ENCODE data around the gene MAVS. TPM values are rescaled to one million over a fixed set of nuclear protein-coding genes. Genes with fewer than 3 reads are reported as not detected.

The MAVS gene
- total RNA-seq = 10 to 100 TPM; 28.5 to 32.6 (median 30.1) TPM
- 30.0 TPM for polyA plus RNA-seq
- long read RNA-seq, donor 1, full-length matches to known transcripts = 21 of 67 reads
- long read RNA-seq, donor 1, partial matches to known transcripts = 9 of 67 reads
- long read RNA-seq, donor 1, other reads (novel, unspliced or antisense) = 37 of 67 reads
- long read RNA-seq, donor 2, full-length matches to known transcripts = 11 of 25 reads
- long read RNA-seq, donor 2, partial matches to known transcripts = 6 of 25 reads
- long read RNA-seq, donor 2, other reads (novel, unspliced or antisense) = 8 of 25 reads
- long read RNA-seq, donor 3, full-length matches to known transcripts = 44 of 108 reads
- long read RNA-seq, donor 3, partial matches to known transcripts = 20 of 108 reads
- long read RNA-seq, donor 3, other reads (novel, unspliced or antisense) = 44 of 108 reads
- long read RNA-seq, donor 4, full-length matches to known transcripts = 14 of 27 reads
- long read RNA-seq, donor 4, partial matches to known transcripts = 1 of 27 reads
- long read RNA-seq, donor 4, other reads (novel, unspliced or antisense) = 12 of 27 reads

- Histone ChIP-seq H3K4me3 (ENCODE audit: low read length) (peak within 1 kb of the TSS; percentile 79), H3K9me3 (ENCODE audit: control insufficient read depth, low read length) (no peaks in the 10 kb centered on the region), H3K27ac (ENCODE audit: low read length) (peak within 1 kb of the TSS; percentile 93), H3K27me3 (ENCODE audit: control insufficient read depth, insufficient read depth) (no peaks in the 10 kb centered on the region), H3K4me1 (ENCODE audit: control insufficient read depth, insufficient read depth, low read length) (peaks cover 14% of the 10 kb centered on the region)
- intact Hi-C loops (cut with DNase I) = no loop called here
- DNase-seq (peak; percentile 92 to 97 (median 97)), ATAC-seq (peak; percentile 99)
- WGBS = under 1% methylated on average over 72 of the region's 72 CpGs
Measured at GRCh38 chr20:3846740-3847428, at the start of gene MAVS. MAVS (plus strand) TSS chr20:3846834; CDS start chr20:3854625, 7,791 bp downstream.

- Histone ChIP-seq H3K9me3 (ENCODE audit: control insufficient read depth, low read length) (no peaks in the 10 kb centered on the region), H3K4me3 (ENCODE audit: low read length) (no peak overlapping the region), H3K27me3 (ENCODE audit: control insufficient read depth, insufficient read depth) (no peaks in the 10 kb centered on the region), H3K27ac (ENCODE audit: low read length) (no peak overlapping the region), H3K4me1 (ENCODE audit: control insufficient read depth, insufficient read depth, low read length) (no peaks in the 10 kb centered on the region)
- no peak for ATAC-seq
- peak in 2 of 3 donors; percentile 9 to 60 for DNase-seq
- intact Hi-C loops (cut with DNase I) = no loop called here
- WGBS = 86% methylated on average over 5 of the region's 5 CpGs
Measured at GRCh38 chr20:3797226-3797545, 49.4 kb upstream of the MAVS start.

- Histone ChIP-seq H3K4me3 (ENCODE audit: low read length) (no peak overlapping the region), H3K27ac (ENCODE audit: low read length) (no peak overlapping the region)
- WGBS = 76% methylated on average over 19 of the region's 19 CpGs
Measured at GRCh38 chr20:3797592-3798372, 48.9 kb upstream of the MAVS start.

GRCh38 chr20:3798373-3798768 lies 48.3 kb upstream of the MAVS start:
- ATAC-seq (no peak), DNase-seq (peak in 2 of 3 donors; percentile 8 to 49)
- H3K4me3 ChIP-seq (ENCODE audit: low read length) = no peak overlapping the region
- no peaks in the 10 kb centered on the region for H3K27me3 ChIP-seq (ENCODE audit: control insufficient read depth, insufficient read depth)
- intact Hi-C loops (cut with DNase I) = no loop called here
- H3K27ac ChIP-seq (ENCODE audit: low read length) = no peak overlapping the region
- no peaks in the 10 kb centered on the region for H3K9me3 ChIP-seq (ENCODE audit: control insufficient read depth, low read length)
- no peaks in the 10 kb centered on the region for H3K4me1 ChIP-seq (ENCODE audit: control insufficient read depth, insufficient read depth, low read length)
- 72% methylated on average over 5 of the region's 5 CpGs for WGBS

More at GRCh38 chr20:3797592-3798372, 48.9 kb upstream of the MAVS start:
- intact Hi-C loops (cut with DNase I) = no loop called here
- Histone ChIP-seq H3K4me1 (ENCODE audit: control insufficient read depth, insufficient read depth, low read length) (no peaks in the 10 kb centered on the region), H3K9me3 (ENCODE audit: control insufficient read depth, low read length) (no peaks in the 10 kb centered on the region), H3K27me3 (ENCODE audit: control insufficient read depth, insufficient read depth) (no peaks in the 10 kb centered on the region)
- no peak for ATAC-seq
- peak; percentile 12 to 37 (median 20) for DNase-seq

GRCh38 chr20:3798908-3799248 lies 47.8 kb upstream of the MAVS start:
- Histone ChIP-seq H3K4me3 (ENCODE audit: low read length) (no peak overlapping the region), H3K27ac (ENCODE audit: low read length) (no peak overlapping the region), H3K9me3 (ENCODE audit: control insufficient read depth, low read length) (no peaks in the 10 kb centered on the region), H3K27me3 (ENCODE audit: control insufficient read depth, insufficient read depth) (no peaks in the 10 kb centered on the region), H3K4me1 (ENCODE audit: control insufficient read depth, insufficient read depth, low read length) (no peaks in the 10 kb centered on the region)
- intact Hi-C loops (cut with DNase I) = no loop called here
- no peak for ATAC-seq
- DNase-seq = peak; percentile 2 to 28 (median 21)
- WGBS = 83% methylated on average over 3 of the region's 3 CpGs

- Histone ChIP-seq H3K27ac (ENCODE audit: low read length) (no peak overlapping the region), H3K9me3 (ENCODE audit: control insufficient read depth, low read length) (no peaks in the 10 kb centered on the region), H3K4me3 (ENCODE audit: low read length) (no peak overlapping the region), H3K4me1 (ENCODE audit: control insufficient read depth, insufficient read depth, low read length) (no peaks in the 10 kb centered on the region), H3K27me3 (ENCODE audit: control insufficient read depth, insufficient read depth) (no peaks in the 10 kb centered on the region)
- DNase-seq = peak in 2 of 3 donors; percentile 21 to 49
- WGBS = 90% methylated on average over 18 of the region's 18 CpGs
- no peak for ATAC-seq
- intact Hi-C loops (cut with DNase I) = no loop called here
Measured at GRCh38 chr20:3800256-3800877, 46.3 kb upstream of the MAVS start.

- DNase-seq = peak in 2 of 3 donors; percentile 46 to 50
- Histone ChIP-seq H3K4me3 (ENCODE audit: low read length) (no peak overlapping the region), H3K9me3 (ENCODE audit: control insufficient read depth, low read length) (no peaks in the 10 kb centered on the region), H3K27ac (ENCODE audit: low read length) (no peak overlapping the region), H3K4me1 (ENCODE audit: control insufficient read depth, insufficient read depth, low read length) (no peaks in the 10 kb centered on the region), H3K27me3 (ENCODE audit: control insufficient read depth, insufficient read depth) (no peaks in the 10 kb centered on the region)
- intact Hi-C loops (cut with DNase I) = no loop called here
- 92% methylated on average over 8 of the region's 8 CpGs for WGBS
- no peak for ATAC-seq
Measured at GRCh38 chr20:3800878-3801260, 45.8 kb upstream of the MAVS start.

- no peaks in the 10 kb centered on the region for H3K9me3 ChIP-seq (ENCODE audit: control insufficient read depth, low read length)
Measured at GRCh38 chr20:3801299-3801698, 45.3 kb upstream of the MAVS start.

GRCh38 chr20:3801846-3802245 lies 44.8 kb upstream of the MAVS start:
- ATAC-seq = no peak
- Histone ChIP-seq H3K4me3 (ENCODE audit: low read length) (no peak overlapping the region), H3K27me3 (ENCODE audit: control insufficient read depth, insufficient read depth) (no peaks in the 10 kb centered on the region), H3K27ac (ENCODE audit: low read length) (no peak overlapping the region), H3K4me1 (ENCODE audit: control insufficient read depth, insufficient read depth, low read length) (no peaks in the 10 kb centered on the region), H3K9me3 (ENCODE audit: control insufficient read depth, low read length) (no peaks in the 10 kb centered on the region)
- peak; percentile 11 to 48 (median 47) for DNase-seq
- intact Hi-C loops (cut with DNase I) = no loop called here
- WGBS = 95% methylated on average over 13 of the region's 13 CpGs

More at GRCh38 chr20:3801299-3801698, 45.3 kb upstream of the MAVS start:
- ATAC-seq (no peak), DNase-seq (peak in 1 of 3 donors; percentile 26)
- intact Hi-C loops (cut with DNase I) = no loop called here
- no peaks in the 10 kb centered on the region for H3K27me3 ChIP-seq (ENCODE audit: control insufficient read depth, insufficient read depth)
- no peak overlapping the region for H3K27ac ChIP-seq (ENCODE audit: low read length)
- 96% methylated on average over 4 of the region's 4 CpGs for WGBS
- no peaks in the 10 kb centered on the region for H3K4me1 ChIP-seq (ENCODE audit: control insufficient read depth, insufficient read depth, low read length)
- H3K4me3 ChIP-seq (ENCODE audit: low read length) = no peak overlapping the region

GRCh38 chr20:3802524-3803239 lies 44.0 kb upstream of the MAVS start:
- Histone ChIP-seq H3K27me3 (ENCODE audit: control insufficient read depth, insufficient read depth) (no peaks in the 10 kb centered on the region), H3K27ac (ENCODE audit: low read length) (no peak overlapping the region), H3K9me3 (ENCODE audit: control insufficient read depth, low read length) (no peaks in the 10 kb centered on the region), H3K4me1 (ENCODE audit: control insufficient read depth, insufficient read depth, low read length) (peaks cover 7% of the 10 kb centered on the region), H3K4me3 (ENCODE audit: low read length) (no peak overlapping the region)
- intact Hi-C loops (cut with DNase I) = no loop called here
- no peak for DNase-seq
- no peak for ATAC-seq
- WGBS = 92% methylated on average over 11 of the region's 11 CpGs

Data from right cardiac atrium (tissue), 5 donors.